Measurements from ENCODE around the gene ZNF362. TPM values are rescaled to one million over a fixed set of nuclear protein-coding genes. Genes with fewer than 3 reads are reported as not detected.
A peak's percentile ranks its signal among the peaks of the same experiment; 100 is the strongest.

ZNF362 gene
- total RNA-seq, 1 donor from 2014 or later = 10.9 TPM

GRCh38 chr1:33258788-33259274 lies 2.5 kb downstream of the ZNF362 start:
- H3K9me3 ChIP-seq (ENCODE audit: low read depth) = no peaks in the 10 kb centered on the region
- TF ChIP-seq EZH2 (IDR thresholded peaks at IDR 0.05) (no peak), CTCF (IDR thresholded peaks at IDR 0.05) (no peak), EZH2phosphoT487 (IDR thresholded peaks at IDR 0.05) (no peak)
- H3K36me3 ChIP-seq = no peaks in the 10 kb centered on the region
- H2AFZ ChIP-seq (replicated peaks) = no peak overlapping the region
- peaks cover 12% of the 10 kb centered on the region for H3K36me3 Mint-ChIP-seq
- H3K79me2 ChIP-seq (ENCODE audit: low read depth) = peaks cover 68% of the 10 kb centered on the region
- peaks cover 6% of the 10 kb centered on the region for H3K27me3 Mint-ChIP-seq (ENCODE audit: insufficient read depth, low read depth)
- no peaks in the 10 kb centered on the region for H3K27me3 ChIP-seq
- H3K4me3 ChIP-seq = no peak overlapping the region
- H3K9ac ChIP-seq = no peak overlapping the region
- peaks cover 22% of the 10 kb centered on the region for H3K4me1 ChIP-seq
- peaks cover 16% of the 10 kb centered on the region for H3F3A ChIP-seq (ENCODE audit: low read depth)
- no peak overlapping the region for H3K27ac Mint-ChIP-seq
- no peak overlapping the region for H3K27ac ChIP-seq
- H3K4me3 Mint-ChIP-seq = peak overlapping the region; percentile 100
- H4K20me1 ChIP-seq (ENCODE audit: low read depth) = peaks cover 58% of the 10 kb centered on the region
- peak overlapping the region; percentile 86 for H3K4me2 ChIP-seq
- H3K9me3 Mint-ChIP-seq = peaks cover 4% of the 10 kb centered on the region
- no peak for DNase-seq (ENCODE audit: low spot score)
- H3K4me1 Mint-ChIP-seq = peaks cover 42% of the 10 kb centered on the region

GRCh38 chr1:33259879-33260278 lies 3.6 kb downstream of the ZNF362 start:
- Mint-ChIP-seq H3K4me1 (peaks cover 45% of the 10 kb centered on the region), H3K27ac (no peak overlapping the region)
- TF ChIP-seq EZH2phosphoT487 (IDR thresholded peaks at IDR 0.05) (no peak), EZH2 (IDR thresholded peaks at IDR 0.05) (no peak), CTCF (IDR thresholded peaks at IDR 0.05) (no peak)

GRCh38 chr1:33260439-33260838 lies 4.1 kb downstream of the ZNF362 start:
- Mint-ChIP-seq H3K4me3 (no peak overlapping the region), H3K9me3 (peaks cover 4% of the 10 kb centered on the region), H3K27ac (no peak overlapping the region), H3K4me1 (peaks cover 45% of the 10 kb centered on the region), H3K36me3 (peaks cover 12% of the 10 kb centered on the region), H3K27me3 (ENCODE audit: insufficient read depth, low read depth) (peaks cover 6% of the 10 kb centered on the region)
- Histone ChIP-seq H3K9me3 (ENCODE audit: low read depth) (no peaks in the 10 kb centered on the region), H3K9ac (no peak overlapping the region), H3F3A (ENCODE audit: low read depth) (peaks cover 5% of the 10 kb centered on the region), H3K4me1 (peaks cover 22% of the 10 kb centered on the region), H3K27ac (no peak overlapping the region), H4K20me1 (ENCODE audit: low read depth) (peaks cover 74% of the 10 kb centered on the region), H3K36me3 (no peaks in the 10 kb centered on the region), H3K27me3 (no peaks in the 10 kb centered on the region), H3K4me3 (no peak overlapping the region), H2AFZ (replicated peaks) (no peak overlapping the region), H3K4me2 (no peak overlapping the region), H3K79me2 (ENCODE audit: low read depth) (peaks cover 84% of the 10 kb centered on the region)
- DNase-seq (ENCODE audit: low spot score) = no peak
- no peak for TF ChIP-seq EZH2phosphoT487 (IDR thresholded peaks at IDR 0.05)
- no peak for TF ChIP-seq CTCF (IDR thresholded peaks at IDR 0.05)

More at GRCh38 chr1:33259879-33260278, 3.6 kb downstream of the ZNF362 start:
- Mint-ChIP-seq H3K27me3 (ENCODE audit: insufficient read depth, low read depth) (peaks cover 6% of the 10 kb centered on the region), H3K9me3 (peaks cover 4% of the 10 kb centered on the region), H3K4me3 (no peak overlapping the region), H3K36me3 (peaks cover 12% of the 10 kb centered on the region)
- peaks cover 79% of the 10 kb centered on the region for H3K79me2 ChIP-seq (ENCODE audit: low read depth)
- no peak overlapping the region for H3K4me2 ChIP-seq
- H3K27me3 ChIP-seq = no peaks in the 10 kb centered on the region
- no peak overlapping the region for H3K4me3 ChIP-seq
- H3K9ac ChIP-seq = no peak overlapping the region
- no peak for DNase-seq (ENCODE audit: low spot score)
- no peaks in the 10 kb centered on the region for H3K36me3 ChIP-seq
- peaks cover 11% of the 10 kb centered on the region for H3F3A ChIP-seq (ENCODE audit: low read depth)
- H3K9me3 ChIP-seq (ENCODE audit: low read depth) = no peaks in the 10 kb centered on the region
- no peak overlapping the region for H3K27ac ChIP-seq
- H2AFZ ChIP-seq (replicated peaks) = no peak overlapping the region
- H3K4me1 ChIP-seq = peaks cover 22% of the 10 kb centered on the region
- H4K20me1 ChIP-seq (ENCODE audit: low read depth) = peaks cover 68% of the 10 kb centered on the region

Measured in neural progenitor cell (in vitro differentiated cells).